Lower leg skin (tissue), 3 donors: Measurements from ENCODE around the gene DGKI.

Experiments
- POLR2A ChIP-seq, 2 donors: fragments of 450-650 bp; IDR thresholded peaks; one replicate each; pipeline ENCODE4 v1.6.1; 2016 to 2017; ENCODE audit warnings: antibody characterized with exemption in 2 of 2, mild to moderate bottlenecking in 1 of 2, moderate library complexity in 1 of 2
- TF ChIP-seq, protein P1 (sequence below), 3 donors: fragments of 450-650 bp; IDR thresholded peaks; one replicate each; pipeline ENCODE4 v1.5.1; 2016; ENCODE audit warnings: antibody characterized with exemption in 3 of 3, mild to moderate bottlenecking in 3 of 3, moderate library complexity in 2 of 3

DNA sequence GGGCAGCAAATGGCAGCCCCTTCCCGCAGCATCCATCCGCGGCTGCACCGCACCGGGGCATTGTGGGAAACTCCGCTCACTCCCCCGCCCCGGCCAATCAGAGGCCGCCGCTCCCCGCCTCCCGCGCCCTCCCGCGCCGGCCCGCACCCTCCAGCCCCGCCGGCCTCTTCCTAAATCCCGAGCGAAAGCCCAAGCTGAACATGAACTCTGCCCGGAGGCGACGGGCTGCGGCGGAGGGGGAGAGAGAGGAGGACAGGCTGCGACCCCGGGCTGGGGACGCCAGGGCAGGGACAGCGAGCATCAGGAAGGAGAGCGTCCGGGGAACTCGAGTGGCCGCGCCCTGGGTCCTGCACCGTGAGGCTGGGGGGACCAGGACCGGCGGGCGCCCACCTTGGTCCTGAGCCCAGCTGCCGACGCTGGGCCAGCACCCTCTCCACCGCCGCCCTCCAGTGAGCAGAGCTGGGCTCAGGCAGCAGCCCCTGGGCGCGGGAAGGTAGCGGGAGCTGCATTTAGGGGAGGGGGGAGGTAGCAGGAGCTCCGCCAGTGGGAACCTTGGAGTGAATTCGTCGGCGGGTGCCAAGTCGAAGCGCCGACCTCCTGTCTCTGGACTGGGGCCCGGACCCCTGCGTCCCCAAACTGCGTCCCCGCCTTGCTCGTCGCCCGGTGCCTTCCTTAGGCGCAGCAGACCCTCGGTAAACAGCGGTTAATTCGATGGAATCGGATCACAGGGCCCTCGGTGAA lies at the start of gene DGKI:
- TF ChIP-seq, protein P1, sequence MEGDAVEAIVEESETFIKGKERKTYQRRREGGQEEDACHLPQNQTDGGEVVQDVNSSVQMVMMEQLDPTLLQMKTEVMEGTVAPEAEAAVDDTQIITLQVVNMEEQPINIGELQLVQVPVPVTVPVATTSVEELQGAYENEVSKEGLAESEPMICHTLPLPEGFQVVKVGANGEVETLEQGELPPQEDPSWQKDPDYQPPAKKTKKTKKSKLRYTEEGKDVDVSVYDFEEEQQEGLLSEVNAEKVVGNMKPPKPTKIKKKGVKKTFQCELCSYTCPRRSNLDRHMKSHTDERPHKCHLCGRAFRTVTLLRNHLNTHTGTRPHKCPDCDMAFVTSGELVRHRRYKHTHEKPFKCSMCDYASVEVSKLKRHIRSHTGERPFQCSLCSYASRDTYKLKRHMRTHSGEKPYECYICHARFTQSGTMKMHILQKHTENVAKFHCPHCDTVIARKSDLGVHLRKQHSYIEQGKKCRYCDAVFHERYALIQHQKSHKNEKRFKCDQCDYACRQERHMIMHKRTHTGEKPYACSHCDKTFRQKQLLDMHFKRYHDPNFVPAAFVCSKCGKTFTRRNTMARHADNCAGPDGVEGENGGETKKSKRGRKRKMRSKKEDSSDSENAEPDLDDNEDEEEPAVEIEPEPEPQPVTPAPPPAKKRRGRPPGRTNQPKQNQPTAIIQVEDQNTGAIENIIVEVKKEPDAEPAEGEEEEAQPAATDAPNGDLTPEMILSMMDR (IDR thresholded peaks at IDR 0.05) = no peak
- TF ChIP-seq POLR2A (IDR thresholded peaks at IDR 0.05) = no peak
